Adrenal gland (tissue), 12 donors: ENCODE measurements around the gene TIPIN. TPM values are rescaled to one million over a fixed set of nuclear protein-coding genes. Genes with fewer than 3 reads are reported as not detected.

Source experiments
- DNase-seq, 7 donors: peaks; one replicate each; pipeline ENCODE4 v3.0.0-alpha.2; 2019 to 2020
- H3K27ac ChIP-seq, 5 donors: fragments of 200-600 bp; sonication (generic) in 4 of 5; 1 replicate in 3 of 5; 2 replicates in 2 of 5; pipeline versions ENCODE4 v1.5.1 to v1.8.0; 2016 to 2020; ENCODE audit warnings: mild to moderate bottlenecking in 1 of 5
- H3K27me3 ChIP-seq: fragments of 200-600 bp; 2 replicates; pipeline ENCODE4 v1.8.0; 2021
- H3K36me3 ChIP-seq, 2 donors: fragments of 200-600 bp; replicated peaks in 1 of 2; 1 replicate in 1 of 2; 2 replicates in 1 of 2; pipeline versions ENCODE4 v1.5.1 to v1.8.0; 2018 to 2022
- H3K4me1 ChIP-seq, 2 donors: fragments of 200-600 bp; replicated peaks in 1 of 2; 1 replicate in 1 of 2; 2 replicates in 1 of 2; pipeline versions ENCODE4 v1.5.1 to v1.8.0; 2018 to 2021
- H3K4me3 ChIP-seq, 4 donors: fragments of 200-600 bp; sonication (generic) in 3 of 4; one replicate each; pipeline ENCODE4 v1.5.1; 2016 to 2018
- H3K9me3 ChIP-seq, 3 donors: fragments of 200-600 bp; sonication (generic) in 1 of 3; replicated peaks in 1 of 3; 1 replicate in 2 of 3; 2 replicates in 1 of 3; pipeline versions ENCODE4 v1.5.1 to v1.8.0; 2016 to 2021
- CTCF ChIP-seq, 6 experiments: fragments of 450-650 bp in 4 of 6; fragments of 200-600 bp in 2 of 6; sonication (generic) in 1 of 6; IDR thresholded peaks; 1 replicate in 5 of 6; 2 replicates in 1 of 6; pipeline versions ENCODE4 v1.5.1 to v1.8.0; 2016 to 2021; ENCODE audit warnings: antibody characterized with exemption in 6 of 6, mild to moderate bottlenecking in 2 of 6, moderate library complexity in 1 of 6
- POLR2A ChIP-seq, 2 donors: fragments of 450-650 bp; IDR thresholded peaks; one replicate each; pipeline ENCODE4 v1.6.1; 2017; ENCODE audit warnings: antibody characterized with exemption in 2 of 2, mild to moderate bottlenecking in 2 of 2, moderate library complexity in 1 of 2
- WGBS, 4 donors: extraction: QIAGEN DNeasy Blood & Tissue Kit in 2 of 4; methylation state at CpG; one replicate each; pipeline versions ENCODE4 v1.1.5 to v1.1.7; 2013 to 2017; 5-methylcytosine and 5-hydroxymethylcytosine counted together
- intact Hi-C, 2 donors: fragments of 100-400 bp; cut with DNase I; formaldehyde crosslinking; loops; one replicate each; pipeline versions ENCODE4 v1.14.1 to v1.15.0; 2022 to 2023
- polyA plus RNA-seq, 3 donors: library from polyadenylated mRNA; stranded (reverse); fragments of 200-250 nt in 2 of 3; fragments of 350-450 nt in 1 of 3; fragmentation: Illumina TruSeq in 1 of 3; extraction: RNeasy Lipid Tissue Mini Kit (QIAGEN cat#74804) in 1 of 3; gene quantifications; one replicate each; pipeline ENCODE4 v1.2.3, GENCODE V29; 2013 to 2014
- total RNA-seq, 9 donors: library from RNA; depleted of rRNA in 4 of 9; stranded (reverse); fragments of >200 nt in 4 of 9; fragments of 120-200 nt in 1 of 9; fragmentation: NEBNext Ultra II Directional in 1 of 9; extraction: Animal tissue kit (Norgen Biotek cat#: 25700) in 1 of 9; gene quantifications; one replicate each; pipeline versions ENCODE4 v1.1.0 to v1.2.4, GENCODE V29; 2013 to 2023
- donor health status: healthy with polysubstance abuse.
- donor health status: Bipolar disorder and iron deficiency.
- donor health status: DM: yes; HTN: yes; CAD: no.
- donor health status: DM: no; HTN: no; CAD: no.
- donor health status: DM: no; HTN: no; CAD: no.
- donor health status: DM: yes; HTN: yes; CAD: no.

TIPIN gene
- total and polyA plus RNA-seq, 12 donors: 1.3 to 13.5 (median 6.5) TPM

GRCh38 chr15:66296186-66296585, 60.3 kb downstream of the TIPIN start:
- TF ChIP-seq CTCF (IDR thresholded peaks at IDR 0.05): no peak
- no peak for TF ChIP-seq POLR2A (IDR thresholded peaks at IDR 0.05)
- Histone ChIP-seq H3K9me3 (no peaks in the 10 kb centered on the region), H3K36me3 (no peaks in the 10 kb centered on the region), H3K4me1 (peaks cover 3 to 32% of the 10 kb centered on the region in 2 donors), H3K27ac (no peak overlapping the region), H3K4me3 (no peak overlapping the region), H3K27me3 (no peaks in the 10 kb centered on the region)
- DNase-seq: no peak
- intact Hi-C loops: no loop called here
- WGBS, 4 donors: 76 to 82% (median 81%) methylated on average over 5 of the region's 5 CpGs

GRCh38 chr15:66294932-66295235, 61.6 kb downstream of the TIPIN start:
- peak overlapping the region in 1 of 4 donors; percentile 87 for H3K4me3 ChIP-seq
- TF ChIP-seq CTCF (IDR thresholded peaks at IDR 0.05) (no peak), POLR2A (IDR thresholded peaks at IDR 0.05) (no peak)
- H3K27me3 ChIP-seq: no peaks in the 10 kb centered on the region
- intact Hi-C loops: no loop called here
- 23 to 44% (median 28%) methylated on average over 3 of the region's 3 CpGs for WGBS, 4 donors
- no peak for DNase-seq
- H3K9me3 ChIP-seq: no peaks in the 10 kb centered on the region
- H3K27ac ChIP-seq: peak overlapping the region in 4 of 5 donors; percentile 81 to 96 (median 88)
- H3K4me1 ChIP-seq: peaks cover 3 to 32% of the 10 kb centered on the region in 2 donors
- no peaks in the 10 kb centered on the region for H3K36me3 ChIP-seq

DNA sequence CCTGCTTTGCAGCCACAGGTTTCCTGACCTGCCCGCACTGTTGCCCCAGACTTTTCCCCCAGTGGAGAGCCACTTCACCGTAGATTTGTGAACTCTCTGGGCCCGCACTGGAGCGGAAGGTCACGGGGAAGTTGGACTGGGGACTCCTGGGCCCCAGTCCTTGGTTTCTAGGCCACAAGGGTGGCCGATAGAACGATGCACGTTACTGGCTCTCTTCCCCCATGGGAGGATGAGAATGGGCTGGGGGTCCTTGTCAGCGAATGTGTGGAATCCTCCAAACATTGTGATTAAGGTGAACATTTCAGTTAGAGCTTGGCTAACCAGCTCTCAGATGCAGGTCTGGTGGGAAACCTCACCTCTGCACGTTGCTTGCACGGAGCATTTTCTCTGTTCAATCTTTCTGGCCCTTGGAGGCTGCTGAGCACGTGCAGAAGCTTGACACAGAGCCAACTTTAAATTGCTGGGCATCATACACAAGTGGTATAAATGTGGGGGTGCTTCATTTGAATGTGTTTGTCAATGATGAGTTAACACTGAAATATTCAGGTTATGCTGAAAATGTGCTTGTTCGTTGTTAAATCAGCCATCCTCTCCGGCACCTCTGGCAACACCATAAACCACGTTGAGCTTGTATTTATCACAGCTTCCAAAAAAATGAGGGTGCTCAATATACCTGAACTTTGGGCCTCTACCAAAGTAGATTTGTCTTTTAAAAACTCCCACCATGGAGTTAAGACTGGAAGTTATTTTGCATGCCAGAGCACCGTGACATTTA, 62.1 kb downstream of the TIPIN start:
- H3K27me3 ChIP-seq: no peaks in the 10 kb centered on the region
- WGBS, 4 donors: 3 to 6% (median 4%) methylated on average over 12 to 16 of the region's 16 CpGs
- peak overlapping the region in 2 of 4 donors; percentile 54 to 87 for H3K4me3 ChIP-seq
- H3K36me3 ChIP-seq: no peaks in the 10 kb centered on the region
- peak in 5 of 7 donors; percentile 15 to 57 (median 34) for DNase-seq
- no peak for TF ChIP-seq POLR2A (IDR thresholded peaks at IDR 0.05)
- TF ChIP-seq CTCF (IDR thresholded peaks at IDR 0.05): no peak
- H3K4me1 ChIP-seq: peaks cover 3 to 32% of the 10 kb centered on the region in 2 donors
- H3K27ac ChIP-seq: peak overlapping the region; percentile 54 to 96 (median 84)
- intact Hi-C loops: no loop called here
- no peaks in the 10 kb centered on the region for H3K9me3 ChIP-seq

GRCh38 chr15:66293419-66294156, 62.9 kb downstream of the TIPIN start, which contains the start of gene DIS3L:
TSS of gene DIS3L (plus strand) at chr15:66293568. CDS start at chr15:66293597, 29 bp downstream.
- H3K9me3 ChIP-seq: no peaks in the 10 kb centered on the region
- peak within 1 kb of the TSS; percentile 54 to 96 (median 84) for H3K27ac ChIP-seq
- no peaks in the 10 kb centered on the region for H3K36me3 ChIP-seq
- 0% methylated on average over 4 to 92 of the region's 92 CpGs for WGBS, 4 donors
- H3K4me1 ChIP-seq: peaks cover 3 to 32% of the 10 kb centered on the region in 2 donors
- TF ChIP-seq CTCF (IDR thresholded peaks at IDR 0.05): no peak
- peak; percentile 34 to 71 for TF ChIP-seq POLR2A (IDR thresholded peaks at IDR 0.05)
- peak within 1 kb of the TSS in 3 of 4 donors; percentile 20 to 87 (median 54) for H3K4me3 ChIP-seq
- no peaks in the 10 kb centered on the region for H3K27me3 ChIP-seq
- intact Hi-C loops: no loop called here
- peak; percentile 52 to 72 (median 62) for DNase-seq
